ENCODE measurements around the gene NEURL1. TPM values are rescaled to one million over a fixed set of nuclear protein-coding genes. Genes with fewer than 3 reads are reported as not detected.
"Not testable (repeated sequence)": the region's sequence is repeated elsewhere in the genome, so short reads cannot be mapped to it uniquely, and the experiment has no call there.

The NEURL1 gene
- total and polyA plus RNA-seq, 4 donors = 0.14 to 2.0 (median 0.74) TPM

- Histone ChIP-seq H3K4me3 (no peak overlapping the region), H3K36me3 (ENCODE audit: control insufficient read depth in 4 of 4, insufficient read depth in 4 of 4, low read length in 4 of 4) (no peaks in the 10 kb centered on the region), H3K27ac (ENCODE audit: low read depth in 1 of 2, low read length in 1 of 2) (no peak overlapping the region), H3K27me3 (ENCODE audit: control insufficient read depth in 3 of 3, insufficient read depth in 3 of 3, low read length in 2 of 3) (no peaks in the 10 kb centered on the region), H3K9ac (ENCODE audit: insufficient read depth in 1 of 2, low read length in 2 of 2) (no peak overlapping the region), H3K4me1 (ENCODE audit: control insufficient read depth in 5 of 5, insufficient read depth in 5 of 5, low read length in 5 of 5) (peaks cover 0 to 2% (median 0%) of the 10 kb centered on the region in 5 donors), H3K9me3 (ENCODE audit: control insufficient read depth in 4 of 4, insufficient read depth in 3 of 4, low read length in 3 of 4) (no peaks in the 10 kb centered on the region)
- DNase-seq (no peak), ATAC-seq (ENCODE audit: insufficient read depth, low FRiP score) (no peak)
- no peak for TF ChIP-seq CTCF (IDR thresholded peaks at IDR 0.05; ENCODE audit: control extremely low read depth, extremely low read depth)
- WGBS, 2 donors = 96 to 98% methylated on average over 5 of the region's 5 CpGs
These were observed 24.0 kb downstream of the NEURL1 start for GRCh38 chr10:103517234-103518085.

GRCh38 chr10:103519798-103520197 lies 26.3 kb downstream of the NEURL1 start:
- H3K4me1 ChIP-seq (ENCODE audit: control insufficient read depth in 5 of 5, insufficient read depth in 5 of 5, low read length in 5 of 5) = peaks cover 0 to 2% (median 0%) of the 10 kb centered on the region in 5 donors
- no peak overlapping the region for H3K4me3 ChIP-seq
- WGBS, 2 donors = 64 to 80% methylated on average over 4 of the region's 4 CpGs
- no peaks in the 10 kb centered on the region for H3K9me3 ChIP-seq (ENCODE audit: control insufficient read depth in 4 of 4, insufficient read depth in 3 of 4, low read length in 3 of 4)
- ATAC-seq (ENCODE audit: insufficient read depth, low FRiP score) (no peak), DNase-seq (no peak)
- H3K9ac ChIP-seq (ENCODE audit: insufficient read depth in 1 of 2, low read length in 2 of 2) = no peak overlapping the region
- no peaks in the 10 kb centered on the region for H3K36me3 ChIP-seq (ENCODE audit: control insufficient read depth in 4 of 4, insufficient read depth in 4 of 4, low read length in 4 of 4)
- no peak for TF ChIP-seq CTCF (IDR thresholded peaks at IDR 0.05; ENCODE audit: control extremely low read depth, extremely low read depth)
- H3K27me3 ChIP-seq (ENCODE audit: control insufficient read depth in 3 of 3, insufficient read depth in 3 of 3, low read length in 2 of 3) = no peaks in the 10 kb centered on the region
- H3K27ac ChIP-seq (ENCODE audit: low read depth in 1 of 2, low read length in 1 of 2) = no peak overlapping the region

GRCh38 chr10:103522006-103522405 lies 28.5 kb downstream of the NEURL1 start:
- H3K4me1 ChIP-seq (ENCODE audit: control insufficient read depth in 5 of 5, insufficient read depth in 5 of 5, low read length in 5 of 5); H3K27ac ChIP-seq (ENCODE audit: low read depth in 1 of 2, low read length in 1 of 2); H3K36me3 ChIP-seq (ENCODE audit: control insufficient read depth in 4 of 4, insufficient read depth in 4 of 4, low read length in 4 of 4); H3K27me3 ChIP-seq (ENCODE audit: control insufficient read depth in 3 of 3, insufficient read depth in 3 of 3, low read length in 2 of 3); DNase-seq; H3K9me3 ChIP-seq (ENCODE audit: control insufficient read depth in 4 of 4, insufficient read depth in 3 of 4, low read length in 3 of 4); H3K9ac ChIP-seq (ENCODE audit: insufficient read depth in 1 of 2, low read length in 2 of 2); ATAC-seq (ENCODE audit: insufficient read depth, low FRiP score); H3K4me3 ChIP-seq: not testable (repeated sequence)
- 91 to 93% methylated on average over 7 of the region's 7 CpGs for WGBS, 2 donors

- H3K9me3 ChIP-seq (ENCODE audit: control insufficient read depth in 4 of 4, insufficient read depth in 3 of 4, low read length in 3 of 4) = no peaks in the 10 kb centered on the region
- H3K9ac ChIP-seq (ENCODE audit: insufficient read depth in 1 of 2, low read length in 2 of 2) = no peak overlapping the region
- TF ChIP-seq CTCF (IDR thresholded peaks at IDR 0.05; ENCODE audit: control extremely low read depth, extremely low read depth) = no peak
- H3K4me3 ChIP-seq = no peak overlapping the region
- no peak overlapping the region for H3K27ac ChIP-seq (ENCODE audit: low read depth in 1 of 2, low read length in 1 of 2)
- 84 to 88% methylated on average over 4 of the region's 4 CpGs for WGBS, 2 donors
- ATAC-seq (ENCODE audit: insufficient read depth, low FRiP score) (no peak), DNase-seq (no peak)
- H3K36me3 ChIP-seq (ENCODE audit: control insufficient read depth in 4 of 4, insufficient read depth in 4 of 4, low read length in 4 of 4) = no peaks in the 10 kb centered on the region
- no peaks in the 10 kb centered on the region for H3K27me3 ChIP-seq (ENCODE audit: control insufficient read depth in 3 of 3, insufficient read depth in 3 of 3, low read length in 2 of 3)
- H3K4me1 ChIP-seq (ENCODE audit: control insufficient read depth in 5 of 5, insufficient read depth in 5 of 5, low read length in 5 of 5) = peaks cover 0 to 2% (median 0%) of the 10 kb centered on the region in 5 donors
These were observed 30.2 kb downstream of the NEURL1 start for GRCh38 chr10:103523683-103524082.
